SU-DHL-6 (cell line): ENCODE results near the gene UBR3.
"Not testable (repeated sequence)": the region's sequence is repeated elsewhere in the genome, so short reads cannot be mapped to it uniquely, and the experiment has no call there.

Experiments used
- H2AFZ ChIP-seq: fragments of 200-600 bp; sonication (generic); 2 replicates; pipeline ENCODE4 v1.6.1; 2014; ENCODE audit warnings: low read depth, mild to moderate bottlenecking, moderate library complexity, mixed read lengths, antibody characterized with exemption, low read length; ENCODE audit not compliant: severe bottlenecking
- H3F3A ChIP-seq: fragments of 200-600 bp; shearing (Covaris generic); 2 replicates; pipeline ENCODE4 v1.6.0; 2016; ENCODE audit warnings: antibody characterized with exemption, mild to moderate bottlenecking; ENCODE audit not compliant: insufficient read depth
- H3K27ac ChIP-seq: fragments of 200-600 bp; sonication (generic); 2 replicates; pipeline ENCODE4 v1.5.1; 2016; ENCODE audit warnings: low read depth, mild to moderate bottlenecking, low read length, moderate library complexity, mixed read lengths
- H3K27me3 ChIP-seq: fragments of 200-600 bp; sonication (generic), shearing (Covaris generic); 2 replicates; pipeline ENCODE4 v1.6.0; 2014; ENCODE audit warnings: mild to moderate bottlenecking, low read length
- H3K36me3 ChIP-seq: fragments of 200-600 bp; sonication (generic); 2 replicates; pipeline ENCODE4 v1.6.1; 2014; ENCODE audit warnings: mild to moderate bottlenecking, low read length, mixed read lengths
- H3K4me2 ChIP-seq: fragments of 300-600, 200-600 bp; shearing (Covaris generic), sonication (generic); 2 replicates; pipeline ENCODE4 v1.6.0; 2014; ENCODE audit warnings: low read length, low read depth, mild to moderate bottlenecking; ENCODE audit not compliant: poor library complexity, severe bottlenecking
- H3K4me3 ChIP-seq: fragments of 200-600 bp; sonication (generic); 2 replicates; pipeline ENCODE4 v1.5.1; 2014; ENCODE audit warnings: antibody characterized with exemption, low read length, mild to moderate bottlenecking, mixed read lengths; ENCODE audit not compliant: insufficient read depth, poor library complexity, severe bottlenecking
- H3K79me2 ChIP-seq: fragments of 200-600 bp; sonication (generic); 2 replicates; pipeline ENCODE4 v1.6.1; 2014; ENCODE audit warnings: mild to moderate bottlenecking, low read length, moderate library complexity; ENCODE audit not compliant: insufficient read depth
- H3K9ac ChIP-seq: fragments of 200-600 bp; sonication (generic); 2 replicates; pipeline ENCODE4 v1.7.0; 2014; ENCODE audit warnings: mild to moderate bottlenecking, low read length
- H3K9me2 ChIP-seq: fragments of 200-600 bp; sonication (generic); replicated peaks from 2 replicates; pipeline ENCODE4 v1.6.1; 2014; ENCODE audit warnings: low read length; ENCODE audit not compliant: insufficient read depth
- H3K9me3 ChIP-seq: fragments of 200-600 bp; sonication (generic); 2 replicates; pipeline ENCODE4 v1.6.1; 2014; ENCODE audit warnings: low read length, mixed read lengths; ENCODE audit not compliant: insufficient read depth
- H4K20me1 ChIP-seq: fragments of 200-600 bp; sonication (generic); 2 replicates; pipeline ENCODE4 v1.6.1; 2014; ENCODE audit warnings: low read depth, mild to moderate bottlenecking, antibody characterized with exemption, low read length, moderate library complexity, mixed read lengths
- CTCF ChIP-seq: fragments of 200-600 bp; sonication (generic); IDR thresholded peaks from one replicate; pipeline ENCODE4 v1.5.1; 2017; ENCODE audit warnings: antibody characterized with exemption, mild to moderate bottlenecking, low read length, moderate library complexity; ENCODE audit not compliant: insufficient read depth, poor library complexity, severe bottlenecking
- EZH2phosphoT487 ChIP-seq: fragments of 200-600 bp; sonication (generic), shearing (Covaris generic); conservative IDR thresholded peaks from 2 replicates; pipeline ENCODE4 v1.6.1; 2018; ENCODE audit warnings: mild to moderate bottlenecking, antibody characterized with exemption, low read length, moderate library complexity, mixed read lengths

Gene UBR3

GRCh38 chr2:169933124-169933711, 106.0 kb downstream of the UBR3 start:
- Histone ChIP-seq H4K20me1 (no peaks in the 10 kb centered on the region), H2AFZ (no peak overlapping the region)
- no peak for TF ChIP-seq EZH2phosphoT487
- peak; percentile 23 for TF ChIP-seq CTCF

GRCh38 chr2:169936652-169937051, 109.4 kb downstream of the UBR3 start:
- not testable (repeated sequence) for H3K4me3 ChIP-seq, H2AFZ ChIP-seq, H3K4me2 ChIP-seq, H3F3A ChIP-seq, H4K20me1 ChIP-seq, H3K9me3 ChIP-seq, H3K27me3 ChIP-seq, H3K36me3 ChIP-seq, H3K79me2 ChIP-seq, H3K9ac ChIP-seq, H3K27ac ChIP-seq, H3K9me2 ChIP-seq

More at GRCh38 chr2:169933124-169933711, 106.0 kb downstream of the UBR3 start:
- Histone ChIP-seq H3K27ac (no peak overlapping the region), H3K36me3 (peaks cover 9% of the 10 kb centered on the region; the same call in 1 of the 2 replicates), H3K4me3 (no peak overlapping the region), H3K79me2 (no peaks in the 10 kb centered on the region), H3K27me3 (no peaks in the 10 kb centered on the region), H3K4me2 (no peak overlapping the region), H3K9me2 (no peaks in the 10 kb centered on the region), H3K9ac (no peak overlapping the region), H3F3A (peaks cover 3% of the 10 kb centered on the region; the same call in 1 of the 2 replicates), H3K9me3 (no peaks in the 10 kb centered on the region)

- no peak overlapping the region for H2AFZ ChIP-seq
- H3F3A ChIP-seq = 0 out of 2 replicates have a peak, but pooled peaks cover 4% of the 10 kb centered on the region
- no peaks in the 10 kb centered on the region for H3K27me3 ChIP-seq
- no peaks in the 10 kb centered on the region for H3K9me2 ChIP-seq
- no peaks in the 10 kb centered on the region for H3K9me3 ChIP-seq
- no peak overlapping the region for H3K4me2 ChIP-seq
- H3K9ac ChIP-seq = no peak overlapping the region
- H4K20me1 ChIP-seq = no peaks in the 10 kb centered on the region
- no peaks in the 10 kb centered on the region for H3K79me2 ChIP-seq
- H3K4me3 ChIP-seq = no peak overlapping the region
- H3K27ac ChIP-seq = no peak overlapping the region
- TF ChIP-seq EZH2phosphoT487 (no peak), CTCF (no peak)
- H3K36me3 ChIP-seq = peaks cover 10% of the 10 kb centered on the region; the same call in 1 of the 2 replicates
These were observed 118.3 kb downstream of the UBR3 start for GRCh38 chr2:169945515-169945914.

GRCh38 chr2:169946092-169946491, 118.8 kb downstream of the UBR3 start:
- H2AFZ ChIP-seq = no peak overlapping the region
- H3K27me3 ChIP-seq = no peaks in the 10 kb centered on the region
- no peak for TF ChIP-seq CTCF
- no peak for TF ChIP-seq EZH2phosphoT487
- H3K4me2 ChIP-seq = no peak overlapping the region
- no peak overlapping the region for H3K27ac ChIP-seq
- H3K4me3 ChIP-seq = no peak overlapping the region
- no peaks in the 10 kb centered on the region for H3K79me2 ChIP-seq
- peaks cover 10% of the 10 kb centered on the region; the same call in 1 of the 2 replicates for H3K36me3 ChIP-seq
- no peaks in the 10 kb centered on the region for H4K20me1 ChIP-seq
- 0 out of 2 replicates have a peak, but pooled peaks cover 4% of the 10 kb centered on the region for H3F3A ChIP-seq
- no peaks in the 10 kb centered on the region for H3K9me3 ChIP-seq
- no peaks in the 10 kb centered on the region for H3K9me2 ChIP-seq
- no peak overlapping the region for H3K9ac ChIP-seq
